ENCODE data around the gene PNKD.

The PNKD gene

GRCh38 chr2:218233543-218233942 lies 36.8 kb upstream of the PNKD start:
- Histone ChIP-seq H3K27me3 (ENCODE audit: control insufficient read depth in 2 of 2, insufficient read depth in 2 of 2, low read length in 2 of 2) (no peaks in the 10 kb centered on the region), H3K4me1 (ENCODE audit: control insufficient read depth in 2 of 2, insufficient read depth in 2 of 2, low read length in 2 of 2) (peaks cover 23 to 32% of the 10 kb centered on the region in 2 donors), H3K27ac (ENCODE audit: low read depth in 2 of 2, low read length in 2 of 2) (no peak overlapping the region), H3K4me3 (ENCODE audit: low read length in 2 of 2) (no peak overlapping the region), H3K9ac (ENCODE audit: low read depth in 1 of 2, low read length in 2 of 2) (no peak overlapping the region), H3K9me3 (ENCODE audit: control insufficient read depth in 2 of 2, low read length in 2 of 2) (no peaks in the 10 kb centered on the region), H3K36me3 (ENCODE audit: control insufficient read depth in 2 of 2, insufficient read depth in 2 of 2, low read length in 2 of 2) (peaks cover 51 to 68% of the 10 kb centered on the region in 2 donors)

- Histone ChIP-seq H3K4me1 (ENCODE audit: control insufficient read depth in 2 of 2, insufficient read depth in 2 of 2, low read length in 2 of 2) (peaks cover 19 to 22% of the 10 kb centered on the region in 2 donors), H3K36me3 (ENCODE audit: control insufficient read depth in 2 of 2, insufficient read depth in 2 of 2, low read length in 2 of 2) (peaks cover 56 to 69% of the 10 kb centered on the region in 2 donors), H3K27me3 (ENCODE audit: control insufficient read depth in 2 of 2, insufficient read depth in 2 of 2, low read length in 2 of 2) (no peaks in the 10 kb centered on the region), H3K9ac (ENCODE audit: low read depth in 1 of 2, low read length in 2 of 2) (no peak overlapping the region), H3K9me3 (ENCODE audit: control insufficient read depth in 2 of 2, low read length in 2 of 2) (no peaks in the 10 kb centered on the region), H3K27ac (ENCODE audit: low read depth in 2 of 2, low read length in 2 of 2) (no peak overlapping the region), H3K4me3 (ENCODE audit: low read length in 2 of 2) (no peak overlapping the region)
Observed at GRCh38 chr2:218234521-218234920, 35.8 kb upstream of the PNKD start.

- H3K36me3 ChIP-seq (ENCODE audit: control insufficient read depth in 2 of 2, insufficient read depth in 2 of 2, low read length in 2 of 2) = peaks cover 56 to 69% of the 10 kb centered on the region in 2 donors
- H3K9me3 ChIP-seq (ENCODE audit: control insufficient read depth in 2 of 2, low read length in 2 of 2) = no peaks in the 10 kb centered on the region
- peaks cover 14 to 17% of the 10 kb centered on the region in 2 donors for H3K4me1 ChIP-seq (ENCODE audit: control insufficient read depth in 2 of 2, insufficient read depth in 2 of 2, low read length in 2 of 2)
- no peak overlapping the region for H3K27ac ChIP-seq (ENCODE audit: low read depth in 2 of 2, low read length in 2 of 2)
- no peaks in the 10 kb centered on the region for H3K27me3 ChIP-seq (ENCODE audit: control insufficient read depth in 2 of 2, insufficient read depth in 2 of 2, low read length in 2 of 2)
- H3K9ac ChIP-seq (ENCODE audit: low read depth in 1 of 2, low read length in 2 of 2) = no peak overlapping the region
- H3K4me3 ChIP-seq (ENCODE audit: low read length in 2 of 2) = no peak overlapping the region
Observed at GRCh38 chr2:218235017-218235416, 35.3 kb upstream of the PNKD start.

- Histone ChIP-seq H3K27me3 (ENCODE audit: control insufficient read depth in 2 of 2, insufficient read depth in 2 of 2, low read length in 2 of 2) (no peaks in the 10 kb centered on the region), H3K4me3 (ENCODE audit: low read length in 2 of 2) (no peak overlapping the region), H3K4me1 (ENCODE audit: control insufficient read depth in 2 of 2, insufficient read depth in 2 of 2, low read length in 2 of 2) (no peaks in the 10 kb centered on the region), H3K9me3 (ENCODE audit: control insufficient read depth in 2 of 2, low read length in 2 of 2) (no peaks in the 10 kb centered on the region), H3K27ac (ENCODE audit: low read depth in 2 of 2, low read length in 2 of 2) (no peak overlapping the region), H3K9ac (ENCODE audit: low read depth in 1 of 2, low read length in 2 of 2) (no peak overlapping the region), H3K36me3 (ENCODE audit: control insufficient read depth in 2 of 2, insufficient read depth in 2 of 2, low read length in 2 of 2) (peaks cover 54 to 75% of the 10 kb centered on the region in 2 donors)
Observed at GRCh38 chr2:218236829-218237228, 33.5 kb upstream of the PNKD start.

- Histone ChIP-seq H3K27ac (ENCODE audit: low read depth in 2 of 2, low read length in 2 of 2) (peak overlapping the region; percentile 31 to 39), H3K4me3 (ENCODE audit: low read length in 2 of 2) (no peak overlapping the region), H3K9me3 (ENCODE audit: control insufficient read depth in 2 of 2, low read length in 2 of 2) (no peaks in the 10 kb centered on the region), H3K36me3 (ENCODE audit: control insufficient read depth in 2 of 2, insufficient read depth in 2 of 2, low read length in 2 of 2) (peaks cover 53 to 79% of the 10 kb centered on the region in 2 donors), H3K9ac (ENCODE audit: low read depth in 1 of 2, low read length in 2 of 2) (no peak overlapping the region), H3K4me1 (ENCODE audit: control insufficient read depth in 2 of 2, insufficient read depth in 2 of 2, low read length in 2 of 2) (no peaks in the 10 kb centered on the region), H3K27me3 (ENCODE audit: control insufficient read depth in 2 of 2, insufficient read depth in 2 of 2, low read length in 2 of 2) (no peaks in the 10 kb centered on the region)
Observed at GRCh38 chr2:218238887-218239286, 31.4 kb upstream of the PNKD start.

- H3K4me1 ChIP-seq (ENCODE audit: control insufficient read depth in 2 of 2, insufficient read depth in 2 of 2, low read length in 2 of 2) = no peaks in the 10 kb centered on the region
- no peak overlapping the region for H3K9ac ChIP-seq (ENCODE audit: low read depth in 1 of 2, low read length in 2 of 2)
- no peak overlapping the region for H3K4me3 ChIP-seq (ENCODE audit: low read length in 2 of 2)
- no peaks in the 10 kb centered on the region for H3K9me3 ChIP-seq (ENCODE audit: control insufficient read depth in 2 of 2, low read length in 2 of 2)
- no peak overlapping the region for H3K27ac ChIP-seq (ENCODE audit: low read depth in 2 of 2, low read length in 2 of 2)
- no peaks in the 10 kb centered on the region for H3K27me3 ChIP-seq (ENCODE audit: control insufficient read depth in 2 of 2, insufficient read depth in 2 of 2, low read length in 2 of 2)
- H3K36me3 ChIP-seq (ENCODE audit: control insufficient read depth in 2 of 2, insufficient read depth in 2 of 2, low read length in 2 of 2) = peaks cover 61 to 82% of the 10 kb centered on the region in 2 donors
Observed at GRCh38 chr2:218244204-218244603, 26.1 kb upstream of the PNKD start.

GRCh38 chr2:218244665-218245064 lies 25.7 kb upstream of the PNKD start:
- H3K9me3 ChIP-seq (ENCODE audit: control insufficient read depth in 2 of 2, low read length in 2 of 2) = no peaks in the 10 kb centered on the region
- no peak overlapping the region for H3K27ac ChIP-seq (ENCODE audit: low read depth in 2 of 2, low read length in 2 of 2)
- no peaks in the 10 kb centered on the region for H3K27me3 ChIP-seq (ENCODE audit: control insufficient read depth in 2 of 2, insufficient read depth in 2 of 2, low read length in 2 of 2)
- H3K4me1 ChIP-seq (ENCODE audit: control insufficient read depth in 2 of 2, insufficient read depth in 2 of 2, low read length in 2 of 2) = no peaks in the 10 kb centered on the region
- H3K36me3 ChIP-seq (ENCODE audit: control insufficient read depth in 2 of 2, insufficient read depth in 2 of 2, low read length in 2 of 2) = peaks cover 63 to 84% of the 10 kb centered on the region in 2 donors
- H3K4me3 ChIP-seq (ENCODE audit: low read length in 2 of 2) = no peak overlapping the region
- H3K9ac ChIP-seq (ENCODE audit: low read depth in 1 of 2, low read length in 2 of 2) = no peak overlapping the region

GRCh38 chr2:218245214-218245613 lies 25.1 kb upstream of the PNKD start:
- H3K27ac ChIP-seq (ENCODE audit: low read depth in 2 of 2, low read length in 2 of 2) = no peak overlapping the region
- peaks cover 67 to 88% of the 10 kb centered on the region in 2 donors for H3K36me3 ChIP-seq (ENCODE audit: control insufficient read depth in 2 of 2, insufficient read depth in 2 of 2, low read length in 2 of 2)
- H3K4me3 ChIP-seq (ENCODE audit: low read length in 2 of 2) = no peak overlapping the region
- H3K27me3 ChIP-seq (ENCODE audit: control insufficient read depth in 2 of 2, insufficient read depth in 2 of 2, low read length in 2 of 2) = no peaks in the 10 kb centered on the region
- H3K9ac ChIP-seq (ENCODE audit: low read depth in 1 of 2, low read length in 2 of 2) = no peak overlapping the region
- H3K4me1 ChIP-seq (ENCODE audit: control insufficient read depth in 2 of 2, insufficient read depth in 2 of 2, low read length in 2 of 2) = no peaks in the 10 kb centered on the region
- H3K9me3 ChIP-seq (ENCODE audit: control insufficient read depth in 2 of 2, low read length in 2 of 2) = no peaks in the 10 kb centered on the region

- Histone ChIP-seq H3K27ac (ENCODE audit: low read depth in 2 of 2, low read length in 2 of 2) (no peak overlapping the region), H3K9me3 (ENCODE audit: control insufficient read depth in 2 of 2, low read length in 2 of 2) (no peaks in the 10 kb centered on the region), H3K27me3 (ENCODE audit: control insufficient read depth in 2 of 2, insufficient read depth in 2 of 2, low read length in 2 of 2) (no peaks in the 10 kb centered on the region), H3K36me3 (ENCODE audit: control insufficient read depth in 2 of 2, insufficient read depth in 2 of 2, low read length in 2 of 2) (peaks cover 85 to 92% of the 10 kb centered on the region in 2 donors), H3K9ac (ENCODE audit: low read depth in 1 of 2, low read length in 2 of 2) (no peak overlapping the region), H3K4me3 (ENCODE audit: low read length in 2 of 2) (no peak overlapping the region), H3K4me1 (ENCODE audit: control insufficient read depth in 2 of 2, insufficient read depth in 2 of 2, low read length in 2 of 2) (no peaks in the 10 kb centered on the region)
Observed at GRCh38 chr2:218249691-218250090, 20.6 kb upstream of the PNKD start.

- no peaks in the 10 kb centered on the region for H3K9me3 ChIP-seq (ENCODE audit: control insufficient read depth in 2 of 2, low read length in 2 of 2)
- no peaks in the 10 kb centered on the region for H3K27me3 ChIP-seq (ENCODE audit: control insufficient read depth in 2 of 2, insufficient read depth in 2 of 2, low read length in 2 of 2)
- H3K9ac ChIP-seq (ENCODE audit: low read depth in 1 of 2, low read length in 2 of 2) = no peak overlapping the region
- H3K4me1 ChIP-seq (ENCODE audit: control insufficient read depth in 2 of 2, insufficient read depth in 2 of 2, low read length in 2 of 2) = no peaks in the 10 kb centered on the region
- H3K36me3 ChIP-seq (ENCODE audit: control insufficient read depth in 2 of 2, insufficient read depth in 2 of 2, low read length in 2 of 2) = peaks cover 74 to 87% of the 10 kb centered on the region in 2 donors
- no peak overlapping the region for H3K4me3 ChIP-seq (ENCODE audit: low read length in 2 of 2)
- H3K27ac ChIP-seq (ENCODE audit: low read depth in 2 of 2, low read length in 2 of 2) = no peak overlapping the region
Observed at GRCh38 chr2:218252509-218253231, 17.6 kb upstream of the PNKD start.

All from mucosa of rectum (tissue), 2 donors.